GM23338 (cell line): ENCODE measurements around the gene RIN3. TPM values are rescaled to one million over a fixed set of nuclear protein-coding genes. Genes with fewer than 3 reads are reported as not detected.

Experiments
- ATAC-seq: fragments of 200-7000 bp; cut with Tn5 transposase; 3 replicates; pipeline ENCODE4 v1.9.1; 2020
- DNase-seq: peaks from one replicate; pipeline ENCODE4 v3.0.0-alpha.2; 2015; ENCODE audit warnings: low spot score
- H2AFZ ChIP-seq: fragments of 200-600 bp; sonication (generic); 2 replicates; pipeline ENCODE4 v1.8.0; 2016; ENCODE audit warnings: antibody characterized with exemption, mild to moderate bottlenecking, moderate library complexity
- H3F3A ChIP-seq: fragments of 200-600 bp; sonication (generic); replicated peaks from 2 replicates; pipeline ENCODE4 v1.8.0; 2017; ENCODE audit warnings: antibody characterized with exemption, mixed run types, low read depth
- H3K27ac ChIP-seq: fragments of 200-600 bp; sonication (generic); 2 replicates; pipeline ENCODE4 v1.6.1; 2016; ENCODE audit warnings: low read depth
- H3K27me3 ChIP-seq: fragments of 200-600 bp; sonication (generic); 2 replicates; pipeline ENCODE4 v1.8.0; 2016; ENCODE audit warnings: mild to moderate bottlenecking, mixed run types, moderate library complexity; ENCODE audit not compliant: insufficient read depth
- H3K36me3 ChIP-seq: fragments of 200-600 bp; sonication (generic); 2 replicates; pipeline ENCODE4 v1.8.0; 2016; ENCODE audit warnings: mild to moderate bottlenecking; ENCODE audit not compliant: insufficient read depth
- H3K4me1 ChIP-seq: fragments of 200-600 bp; sonication (generic); 2 replicates; pipeline ENCODE4 v1.8.0; 2016; ENCODE audit warnings: mild to moderate bottlenecking, moderate library complexity; ENCODE audit not compliant: insufficient read depth
- H3K4me2 ChIP-seq: fragments of 200-600 bp; sonication (generic); 2 replicates; pipeline ENCODE4 v1.7.1; 2017; ENCODE audit warnings: mixed run types
- H3K4me3 ChIP-seq: fragments of 200-600 bp; sonication (generic); 2 replicates; pipeline ENCODE4 v1.6.1; 2016; ENCODE audit warnings: mixed run types
- H3K79me2 ChIP-seq: fragments of 200-600 bp; sonication (generic); replicated peaks from 2 replicates; pipeline ENCODE4 v1.8.0; 2017; ENCODE audit warnings: mild to moderate bottlenecking; ENCODE audit not compliant: insufficient read depth
- H3K9me2 ChIP-seq: fragments of 200-600 bp; sonication (generic); 2 replicates; pipeline ENCODE4 v1.8.0; 2017; ENCODE audit not compliant: insufficient read depth
- H4K20me1 ChIP-seq: fragments of 200-600 bp; sonication (generic); replicated peaks from 2 replicates; pipeline ENCODE4 v1.8.0; 2017; ENCODE audit warnings: mild to moderate bottlenecking; ENCODE audit not compliant: insufficient read depth
- H3K27ac Mint-ChIP-seq: 2 replicates; pipeline ENCODE4 v1.8.0; 2020; ENCODE audit warnings: inconsistent platforms, mild to moderate bottlenecking, moderate library complexity, mixed read lengths
- H3K27me3 Mint-ChIP-seq: 3 replicates; pipeline ENCODE4 v1.8.0; 2022; ENCODE audit warnings: low read depth, mild to moderate bottlenecking, moderate library complexity, mixed read lengths, inconsistent platforms; ENCODE audit not compliant: insufficient read depth, poor library complexity
- H3K36me3 Mint-ChIP-seq: 3 replicates; pipeline ENCODE4 v1.8.0; 2021; ENCODE audit warnings: low read depth, mild to moderate bottlenecking, inconsistent platforms, moderate library complexity, mixed read lengths
- H3K4me1 Mint-ChIP-seq: 3 replicates; pipeline ENCODE4 v1.8.0; 2020; ENCODE audit warnings: mild to moderate bottlenecking, inconsistent platforms, mixed read lengths
- H3K4me3 Mint-ChIP-seq: 3 replicates; pipeline ENCODE4 v1.8.0; 2021; ENCODE audit warnings: moderate library complexity, mild to moderate bottlenecking, inconsistent platforms, mixed read lengths
- H3K9me3 Mint-ChIP-seq: 3 replicates; pipeline ENCODE4 v1.8.0; 2020; ENCODE audit warnings: moderate library complexity, mild to moderate bottlenecking, inconsistent platforms, mixed read lengths
- CREB1 ChIP-seq: fragments of 250-450 bp; sonication (Bioruptor Pico); IDR thresholded peaks from 2 replicates; pipeline ENCODE4 v1.5.0; 2020; ENCODE audit warnings: low read depth, mild to moderate bottlenecking, moderate library complexity
- CTCF ChIP-seq, 2 experiments: fragments of 200-600 bp in 1 of 2; sonication (generic) in 1 of 2; conservative IDR thresholded peaks; 2 replicates each; pipeline versions ENCODE4 v1.5.1 to v1.6.1; 2016 to 2017; ENCODE audit warnings: antibody characterized with exemption in 2 of 2, low read depth in 2 of 2, mild to moderate bottlenecking in 2 of 2, moderate library complexity in 1 of 2
- EZH2 ChIP-seq: fragments of 200-600 bp; sonication (generic); IDR thresholded peaks from one replicate; pipeline ENCODE4 v1.8.0; 2017; ENCODE audit warnings: antibody characterized with exemption, mild to moderate bottlenecking, low read depth; ENCODE audit not compliant: unreplicated experiment
- JUNB ChIP-seq: IDR thresholded peaks from one replicate; pipeline ENCODE4 v1.6.1; 2016; ENCODE audit warnings: antibody characterized with exemption; ENCODE audit not compliant: unreplicated experiment
- NANOG ChIP-seq: IDR thresholded peaks from 2 replicates; pipeline ENCODE4 v1.6.1; 2016; ENCODE audit warnings: antibody characterized with exemption, borderline replicate concordance
- POLR2AphosphoS5 ChIP-seq: IDR thresholded peaks from 2 replicates; pipeline ENCODE4 v1.6.1; 2016; ENCODE audit warnings: antibody characterized with exemption, low read depth
- REST ChIP-seq: IDR thresholded peaks from one replicate; pipeline ENCODE4 v1.6.1; 2018; ENCODE audit warnings: antibody characterized with exemption; ENCODE audit not compliant: unreplicated experiment
- STAT1 ChIP-seq: IDR thresholded peaks from one replicate; pipeline ENCODE4 v1.6.1; 2016; ENCODE audit warnings: antibody characterized with exemption; ENCODE audit not compliant: unreplicated experiment
- ZNF114 ChIP-seq: fragments of 250-450 bp; sonication (Bioruptor Pico); IDR thresholded peaks from 2 replicates; pipeline ENCODE4 v1.5.0; 2020; ENCODE audit warnings: mild to moderate bottlenecking, moderate library complexity
- ZNF331 ChIP-seq: fragments of 250-450 bp; sonication (Bioruptor Pico); IDR thresholded peaks from 2 replicates; pipeline ENCODE4 v1.5.0; 2020; ENCODE audit warnings: low read depth, mild to moderate bottlenecking, moderate library complexity
- ZNF462 ChIP-seq: fragments of 250-450 bp; sonication (Bioruptor Pico); IDR thresholded peaks from 2 replicates; pipeline ENCODE4 v1.5.0; 2020; ENCODE audit warnings: mild to moderate bottlenecking, moderate library complexity
- polyA plus RNA-seq: library from polyadenylated mRNA; unstranded; fragments of >200 nt; fragmentation: Nextera tagmentation; extraction: Ambion mirVana; gene quantifications from 2 replicates; pipeline ENCODE4 v1.2.1, GENCODE V29; 2016
- total RNA-seq: library from RNA; depleted of rRNA; stranded (reverse); fragments of >200 nt; shearing (Covaris generic); gene quantifications from 2 replicates; pipeline ENCODE4 v1.2.3, GENCODE V29; 2014

RIN3 gene
- total and polyA plus RNA-seq, 2 experiments from 2014 or later = 0.97 to 1.5 TPM

GRCh38 chr14:92520102-92521057, 6.8 kb downstream of the RIN3 start:
- DNase-seq (no peak), ATAC-seq (no peak)
- TF ChIP-seq REST (no peak), EZH2 (no peak), ZNF331 (CRISPR knock-in tag) (no peak), CTCF (conservative IDR thresholded peaks at IDR 0.05; ENCODE audit: low read depth in 2 of 2) (no peak), ZNF114 (CRISPR knock-in tag) (no peak), CREB1 (no peak), ZNF462 (no peak), STAT1 (no peak), JUNB (no peak), POLR2AphosphoS5 (no peak), NANOG (no peak)
- Histone ChIP-seq H3K27ac (no peak overlapping the region), H3K36me3 (no peaks in the 10 kb centered on the region), H3K4me3 (no peak overlapping the region), H3K4me2 (no peak overlapping the region), H3F3A (no peaks in the 10 kb centered on the region), H4K20me1 (no peaks in the 10 kb centered on the region), H3K79me2 (no peaks in the 10 kb centered on the region), H3K9me2 (no peaks in the 10 kb centered on the region), H2AFZ (no peak overlapping the region), H3K4me1 (no peaks in the 10 kb centered on the region), H3K27me3 (peaks cover 8% of the 10 kb centered on the region)
- no peak overlapping the region for H3K27ac Mint-ChIP-seq
- no peaks in the 10 kb centered on the region for H3K36me3 Mint-ChIP-seq
- peaks cover 16% of the 10 kb centered on the region for H3K27me3 Mint-ChIP-seq
- no peak overlapping the region for H3K4me3 Mint-ChIP-seq
- H3K9me3 Mint-ChIP-seq = no peaks in the 10 kb centered on the region
- peaks cover 5% of the 10 kb centered on the region; the same call in 2 of the 3 replicates for H3K4me1 Mint-ChIP-seq
